Liver (tissue), 3 donors: Measurements from ENCODE around the gene RBM27.

Experiments used
- CTCF ChIP-seq: fragments of 150-350 bp; IDR thresholded peaks from 2 replicates; pipeline ENCODE4 v1.5.1; 2017; ENCODE audit warnings: improper control_type of control experiment, low read depth, low read length; ENCODE audit not compliant: missing input control
- HNF4A ChIP-seq, 2 donors: conservative IDR thresholded peaks; 2 replicates each; pipeline ENCODE4 v1.6.1; 2016; ENCODE audit warnings: antibody characterized with exemption in 2 of 2, mild to moderate bottlenecking in 2 of 2
- RXRA ChIP-seq, 2 donors: IDR thresholded peaks; 2 replicates each; pipeline ENCODE4 v1.6.1; 2017 to 2018; ENCODE audit warnings: antibody characterized with exemption in 2 of 2, mild to moderate bottlenecking in 1 of 2
- SP1 ChIP-seq: IDR thresholded peaks from 2 replicates; pipeline ENCODE4 v1.6.1; 2018; ENCODE audit warnings: antibody characterized with exemption, mild to moderate bottlenecking
- donor health status: healthy.
- donor health status: healthy.

DNA sequence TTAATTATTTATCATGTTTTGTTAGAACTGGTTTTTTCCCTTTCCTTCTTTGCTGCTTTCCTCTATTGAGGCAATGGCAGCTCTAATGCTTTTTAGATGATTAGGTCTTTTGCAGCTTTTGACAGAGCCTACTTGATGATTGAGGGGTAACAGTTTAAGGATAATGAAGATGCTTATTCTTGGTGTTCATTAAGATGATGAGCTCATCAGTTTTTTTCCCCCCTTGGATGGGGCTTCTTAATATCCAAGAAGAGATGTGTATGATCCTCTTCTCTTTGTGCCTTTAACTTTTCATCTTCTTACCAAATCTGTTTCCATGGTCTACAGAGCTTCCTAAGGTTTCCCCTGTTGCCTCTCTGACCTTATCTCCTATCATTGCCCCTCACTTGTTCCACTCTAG is 15.8 kb downstream of the RBM27 start:
- TF ChIP-seq CTCF (no peak), RXRA (IDR thresholded peaks at IDR 0.05) (no peak), HNF4A (conservative IDR thresholded peaks at IDR 0.05) (no peak), SP1 (no peak)
